IMR-90 (cell line): ENCODE results near the gene FBXL19. TPM values are rescaled to one million over a fixed set of nuclear protein-coding genes. Genes with fewer than 3 reads are reported as not detected.

Source experiments
- ATAC-seq: fragments of 200-7000 bp; cut with Tn5 transposase; 2 replicates; pipeline ENCODE4 v1.9.1; 2020; ENCODE audit warnings: low read depth, mild to moderate bottlenecking, moderate library complexity
- BruUV-seq: library from RNA; stranded (reverse); fragments of 400-500 nt; replicated peaks from 2 replicates; lab custom pipeline; 2021; lab: Mats Ljungman, UMichigan
- CTCF ChIA-PET: fragments of 300-600 bp; formaldehyde crosslinking; extraction: SDS; loops from one replicate; lab custom pipeline; 2021; ENCODE audit warnings: antibody characterized with exemption; lab: Yijun Ruan, JAX
- POLR2A ChIA-PET: fragments of 300-600 bp; sonication (Branson Sonifier 250); formaldehyde crosslinking; loops from one replicate; lab custom pipeline; 2022; ENCODE audit warnings: antibody characterized with exemption; ENCODE audit not compliant: unreplicated experiment; lab: Charles Lee
- DNase-seq: peaks from one replicate; pipeline ENCODE4 v3.0.0; 2013
- H2AFZ ChIP-seq: replicated peaks from 2 replicates; pipeline ENCODE3; 2013; ENCODE audit warnings: low read length, mild to moderate bottlenecking; ENCODE audit not compliant: poor library complexity
- H2AK5ac ChIP-seq: 2 replicates; pipeline ENCODE4 v1.6.1; 2013; ENCODE audit warnings: low read depth, low read length, inconsistent platforms
- H2AK9ac ChIP-seq: replicated peaks from 2 replicates; pipeline ENCODE3; 2013; ENCODE audit warnings: mild to moderate bottlenecking, low read depth, low read length, moderate library complexity; ENCODE audit not compliant: poor library complexity
- H2BK120ac ChIP-seq: 2 replicates; pipeline ENCODE4 v1.6.1; 2013; ENCODE audit warnings: low read depth, low read length, inconsistent platforms
- H2BK15ac ChIP-seq: 3 replicates; pipeline ENCODE4 v1.6.1; 2013; ENCODE audit warnings: low read depth, low read length, inconsistent platforms
- H2BK20ac ChIP-seq: 2 replicates; pipeline ENCODE4 v1.6.1; 2013; ENCODE audit warnings: low read depth, mild to moderate bottlenecking, inconsistent platforms, low read length, moderate library complexity
- H2BK5ac ChIP-seq: 2 replicates; pipeline ENCODE4 v1.6.1; 2013; ENCODE audit warnings: mild to moderate bottlenecking, low read depth, low read length, inconsistent platforms; ENCODE audit not compliant: poor library complexity, severe bottlenecking
- H3K14ac ChIP-seq: replicated peaks from 2 replicates; pipeline ENCODE4 v1.6.1; 2013; ENCODE audit warnings: low read depth, low read length, inconsistent platforms
- H3K18ac ChIP-seq: 2 replicates; pipeline ENCODE4 v1.6.1; 2013; ENCODE audit warnings: low read depth, low read length, control low read depth
- H3K23ac ChIP-seq: 2 replicates; pipeline ENCODE4 v1.6.1; 2013; ENCODE audit warnings: low read depth, low read length, inconsistent platforms
- H3K27ac ChIP-seq: 2 replicates; pipeline ENCODE4 v1.5.1; 2013; ENCODE audit warnings: mild to moderate bottlenecking, control low read depth, low read length; ENCODE audit not compliant: insufficient read depth
- H3K27me3 ChIP-seq: 2 replicates; pipeline ENCODE4 v1.6.1; 2013; ENCODE audit warnings: low read length; ENCODE audit not compliant: control insufficient read depth, insufficient read depth
- H3K36me3 ChIP-seq: 2 replicates; pipeline ENCODE4 v1.6.1; 2013; ENCODE audit warnings: low read length, mixed read lengths; ENCODE audit not compliant: control insufficient read depth, insufficient read depth
- H3K4ac ChIP-seq: 2 replicates; pipeline ENCODE4 v1.6.1; 2013; ENCODE audit warnings: low read depth, low read length, inconsistent platforms
- H3K4me1 ChIP-seq: 2 replicates; pipeline ENCODE4 v1.6.1; 2013; ENCODE audit warnings: low read length, mixed read lengths; ENCODE audit not compliant: control insufficient read depth, insufficient read depth
- H3K4me2 ChIP-seq: 2 replicates; pipeline ENCODE4 v1.6.1; 2013; ENCODE audit warnings: low read depth, mild to moderate bottlenecking, control low read depth, low read length, moderate library complexity
- H3K4me3 ChIP-seq: 2 replicates; pipeline ENCODE4 v1.5.1; 2013; ENCODE audit warnings: low read depth, mild to moderate bottlenecking, control low read depth, low read length, moderate library complexity; ENCODE audit not compliant: insufficient read depth
- H3K56ac ChIP-seq: 2 replicates; pipeline ENCODE4 v1.6.1; 2013; ENCODE audit warnings: low read length, inconsistent platforms; ENCODE audit not compliant: insufficient read depth; ENCODE audit errors: extremely low read depth
- H3K79me1 ChIP-seq, 2 experiments: 2 replicates each; pipeline ENCODE4 v1.6.1; 2013; ENCODE audit warnings: low read length in 2 of 2, inconsistent platforms in 1 of 2, low read depth in 1 of 2
- H3K9ac ChIP-seq: 2 replicates; pipeline ENCODE4 v1.6.1; 2013; ENCODE audit warnings: low read depth, low read length, control low read depth
- H3K9me1 ChIP-seq: 2 replicates; pipeline ENCODE4 v1.6.1; 2013; ENCODE audit warnings: low read length, inconsistent platforms; ENCODE audit not compliant: insufficient read depth
- H3K9me3 ChIP-seq: 2 replicates; pipeline ENCODE4 v1.6.1; 2013; ENCODE audit warnings: low read length; ENCODE audit not compliant: control insufficient read depth, insufficient read depth
- H4K20me1 ChIP-seq: 2 replicates; pipeline ENCODE4 v1.6.1; 2013; ENCODE audit warnings: low read length, inconsistent platforms; ENCODE audit not compliant: insufficient read depth
- H4K5ac ChIP-seq: 2 replicates; pipeline ENCODE4 v1.6.1; 2013; ENCODE audit warnings: mild to moderate bottlenecking, low read depth, low read length, control low read depth
- H4K8ac ChIP-seq, 2 experiments: 2 replicates each; pipeline ENCODE4 v1.6.1; 2013; ENCODE audit warnings: low read depth in 2 of 2, low read length in 2 of 2, control low read depth in 1 of 2, inconsistent platforms in 1 of 2
- H4K91ac ChIP-seq: 2 replicates; pipeline ENCODE4 v1.6.1; 2013; ENCODE audit warnings: low read depth, low read length, inconsistent platforms; ENCODE audit not compliant: insufficient read depth
- MAZ ChIP-seq: IDR thresholded peaks from 2 replicates; pipeline ENCODE4 v1.6.1; 2012; ENCODE audit warnings: low read depth, mild to moderate bottlenecking, low read length, improper control_type of control experiment, moderate library complexity, borderline replicate concordance
- MXI1 ChIP-seq: IDR thresholded peaks from 2 replicates; pipeline ENCODE4 v1.6.1; 2012; ENCODE audit warnings: low read depth, mild to moderate bottlenecking, low read length, moderate library complexity, borderline replicate concordance
- POLR2A ChIP-seq: IDR thresholded peaks from 2 replicates; pipeline ENCODE4 v1.6.1; 2012; ENCODE audit warnings: mild to moderate bottlenecking, low read depth, low read length
- RAD21 ChIP-seq: IDR thresholded peaks from 2 replicates; pipeline ENCODE4 v1.6.1; 2012; ENCODE audit warnings: low read length, improper control_type of control experiment
- USF2 ChIP-seq: fragments of 150-350 bp; IDR thresholded peaks from 2 replicates; pipeline ENCODE4 v1.6.1; 2017; ENCODE audit warnings: mild to moderate bottlenecking, antibody characterized with exemption, low read length, low read depth
- WGBS, 2 experiments: methylation state at CpG; one replicate each; pipeline versions ENCODE4 v1.1.5 to v1.1.7; 2013; ENCODE audit warnings: missing lambda C conversion rate in 2 of 2; ENCODE audit not compliant: insufficient read length in 1 of 2; ENCODE audit errors: extremely low coverage in 2 of 2; 5-methylcytosine and 5-hydroxymethylcytosine counted together
- dilution Hi-C: fragments of 300-500 bp; cut with HindIII; formaldehyde crosslinking; loops from one replicate; pipeline ENCODE4 v1.14.3; 2018; ENCODE audit warnings: low sequenced_read_pairs; ENCODE audit not compliant: unreplicated experiment
- in situ Hi-C: fragments of 300-500 bp; cut with MboI; formaldehyde crosslinking; loops from 3 replicates; pipeline ENCODE4 v1.14.3; 2019; ENCODE audit warnings: low sequenced_read_pairs, inconsistent platforms, mixed read lengths
- intact Hi-C: fragments of 100-400 bp; cut with micrococcal nuclease; formaldehyde crosslinking; loops from 2 replicates; pipeline ENCODE4 v1.10.0; 2022
- polyA plus RNA-seq, 3 experiments: library from polyadenylated mRNA; depleted of rRNA; stranded (reverse); fragments of >200 nt; gene quantifications; 2 replicates each; pipeline ENCODE4 v1.2.3, GENCODE V29; 2012; ENCODE audit warnings: low replicate concordance in 1 of 3
- total RNA-seq: library from RNA; depleted of rRNA; stranded (reverse); fragments of >200 nt; gene quantifications from 2 replicates; pipeline ENCODE4 v1.2.3, GENCODE V29; 2012

The FBXL19 gene
- total and polyA plus RNA-seq, 2 of the 4 experiments (the other 2 are of a cell fraction) = 5.0 to 13.8 TPM

GRCh38 chr16:30896261-30896888, 27.0 kb upstream of the FBXL19 start, which contains the start of gene CTF1:
TSS of gene CTF1 (plus strand) at chr16:30896614. CDS start at chr16:30896644, 30 bp downstream.
- ChIA-PET POLR2A (interaction anchor here (2.1 kb wide), 1 partner anchor 10 kb away, joined by 21 read pairs; no protein-coding TSS in a partner anchor), CTCF (interaction anchor here (0.5 to 1.0 kb wide), 3 partner anchors 15 to 345 kb away, joined by 4 to 7 read pairs (median 6); no protein-coding TSS in a partner anchor)
- H3K9me1 ChIP-seq = peaks cover 29% of the 10 kb centered on the region
- H2BK5ac ChIP-seq = peak within 1 kb of the TSS; percentile 100
- 0 out of 2 replicates have a peak, but pooled peaks cover 5% of the 10 kb centered on the region for H4K20me1 ChIP-seq
- peak within 1 kb of the TSS; percentile 99 for H3K23ac ChIP-seq
- H4K91ac ChIP-seq = peak within 1 kb of the TSS; percentile 92
- peak within 1 kb of the TSS; percentile 98 for H2BK120ac ChIP-seq
- no peaks in the 10 kb centered on the region for H3K27me3 ChIP-seq
- in situ Hi-C loops (no loop called here), dilution Hi-C loops (no loop called here), intact Hi-C loops (no loop called here)
- peak within 1 kb of the TSS; percentile 100 for H2AK5ac ChIP-seq
- peak within 1 kb of the TSS; percentile 94 for H3K18ac ChIP-seq
- H3K56ac ChIP-seq = peak within 1 kb of the TSS; percentile 89
- H3K4me3 ChIP-seq = peak within 1 kb of the TSS; percentile 62
- H3K4me2 ChIP-seq = peak within 1 kb of the TSS; percentile 87
- H3K36me3 ChIP-seq = peaks cover 4% of the 10 kb centered on the region; the same call in 1 of the 2 replicates
- peaks cover 23% of the 10 kb centered on the region for H3K4me1 ChIP-seq
- 0% methylated on average over 10 of the region's 31 CpGs; no CpG with 5 or more reads in 1 of the 2 experiments for WGBS, 2 experiments
- H2AK9ac ChIP-seq = peak within 1 kb of the TSS; percentile 100
- peak; percentile 89 for DNase-seq
- H3K27ac ChIP-seq = peak within 1 kb of the TSS; percentile 99
- peak within 1 kb of the TSS; percentile 95 for H2BK20ac ChIP-seq
- peak within 1 kb of the TSS; percentile 94 for H3K14ac ChIP-seq
- peak; percentile 65 for TF ChIP-seq USF2
- 0 out of 2 replicates have a peak, but pooled peaks have one; percentile 4 for TF ChIP-seq MXI1
- no peak for TF ChIP-seq RAD21
- TF ChIP-seq MAZ = peak; percentile 90; the same call in 1 of the 2 replicates
- peak; percentile 76 for TF ChIP-seq POLR2A
- BruUV-seq = no TSS peak
- no peaks in the 10 kb centered on the region for H3K9me3 ChIP-seq
- peak within 1 kb of the TSS; percentile 98 for H2BK15ac ChIP-seq
- peak within 1 kb of the TSS; percentile 98 to 100 for H4K8ac ChIP-seq
- ATAC-seq = peak; percentile 73
- peaks cover 9 to 56% of the 10 kb centered on the region in 2 experiments; a peak in 3 of 4 replicates for H3K79me1 ChIP-seq
- peak within 1 kb of the TSS; percentile 98 for H2AFZ ChIP-seq
- H4K5ac ChIP-seq = peak within 1 kb of the TSS; percentile 98
- H3K9ac ChIP-seq = peak within 1 kb of the TSS; percentile 91
- peak within 1 kb of the TSS; percentile 97 for H3K4ac ChIP-seq
